Endometrium (tissue), 2 donors: Measurements from ENCODE around the gene VPS26C.
A peak's percentile ranks its signal among the peaks of the same experiment; 100 is the strongest.
"Not testable (repeated sequence)": the region's sequence is repeated elsewhere in the genome, so short reads cannot be mapped to it uniquely, and the experiment has no call there.

ENCODE experiments used
- FAIRE-seq: peaks from 2 replicates; lab custom pipeline; 2012; peaks lifted over from hg19 to GRCh38; lab: Jason Lieb, UNC
- donor health status: control.
- donor health status: control.

The VPS26C gene

GRCh38 chr21:37228003-37228400, 39.1 kb downstream of the VPS26C start:
- no peak for FAIRE-seq

GRCh38 chr21:37227071-37228002, 39.8 kb downstream of the VPS26C start:
- FAIRE-seq, result no peak

- no peak for FAIRE-seq
Observed at GRCh38 chr21:37226041-37226920, 40.9 kb downstream of the VPS26C start.

GRCh38 chr21:37224861-37225839, 42.0 kb downstream of the VPS26C start:
- no peak for FAIRE-seq

GRCh38 chr21:37223804-37224345, 43.3 kb downstream of the VPS26C start:
- FAIRE-seq, result no peak

- FAIRE-seq, result not testable (repeated sequence)
Observed at GRCh38 chr21:37222248-37222647, 44.9 kb downstream of the VPS26C start.

GRCh38 chr21:37220981-37221664, 46.0 kb downstream of the VPS26C start:
- peak; percentile 63 for FAIRE-seq

- no peak for FAIRE-seq
Observed at GRCh38 chr21:37220433-37220980, 46.6 kb downstream of the VPS26C start.

- no peak for FAIRE-seq
Observed at GRCh38 chr21:37219761-37220432, 47.2 kb downstream of the VPS26C start.

- FAIRE-seq, result no peak
Observed at GRCh38 chr21:37214952-37215351, 52.2 kb downstream of the VPS26C start.

- FAIRE-seq, result no peak
Observed at GRCh38 chr21:37210799-37211198, 56.3 kb downstream of the VPS26C start.

GRCh38 chr21:37210130-37210529, 57.0 kb downstream of the VPS26C start:
- no peak for FAIRE-seq

GRCh38 chr21:37208741-37209225, 58.4 kb downstream of the VPS26C start:
- no peak for FAIRE-seq

- FAIRE-seq, result no peak
Observed at GRCh38 chr21:37208056-37208721, 58.9 kb downstream of the VPS26C start.

- FAIRE-seq, result no peak
Observed at GRCh38 chr21:37207441-37208009, 59.6 kb downstream of the VPS26C start.

- FAIRE-seq, result no peak
Observed at GRCh38 chr21:37206496-37206895, 60.6 kb downstream of the VPS26C start.

GRCh38 chr21:37204580-37204979, 62.6 kb downstream of the VPS26C start:
- no peak for FAIRE-seq

- no peak for FAIRE-seq
Observed at GRCh38 chr21:37202221-37203110, 64.7 kb downstream of the VPS26C start.
